MM.1S (cell line): ENCODE results near the gene FUT8.

ENCODE experiments used
- CTCF ChIP-seq: fragments of 300-600 bp; sonication (generic); IDR thresholded peaks from 2 replicates; pipeline ENCODE4 v1.5.1; 2016; ENCODE audit warnings: antibody characterized with exemption, low read length, mixed read lengths
- EZH2 ChIP-seq: fragments of 300-600 bp; sonication (generic); optimal IDR thresholded peaks from 2 replicates; pipeline ENCODE3; 2017; ENCODE audit warnings: low read depth, mild to moderate bottlenecking, antibody characterized with exemption, low read length, mixed read lengths

GRCh38 chr14:65689070-65689469 is 276.5 kb downstream of the FUT8 start:
- TF ChIP-seq CTCF (no peak), EZH2 (no peak)
